MCF 10A (cell line): ENCODE measurements around the gene RNF217. TPM values are rescaled to one million over a fixed set of nuclear protein-coding genes. Genes with fewer than 3 reads are reported as not detected.
"Not testable (repeated sequence)": the region's sequence is repeated elsewhere in the genome, so short reads cannot be mapped to it uniquely, and the experiment has no call there.

Source experiments
- BruUV-seq: library from RNA; stranded (reverse); fragments of 400-500 nt; replicated peaks from 2 replicates; lab custom pipeline; 2021; lab: Mats Ljungman, UMichigan
- CTCF ChIA-PET: fragments of 300-600 bp; sonication (Branson Sonifier 250); formaldehyde crosslinking; extraction: SDS; loops from one replicate; lab custom pipeline; 2021; ENCODE audit warnings: antibody characterized with exemption, inconsistent platforms; lab: Yijun Ruan, JAX
- POLR2A ChIA-PET: fragments of 300-600, 350-650 bp; sonication (Branson Sonifier 250); formaldehyde crosslinking; extraction: SDS; loops from one replicate; lab custom pipeline; 2020; ENCODE audit warnings: antibody characterized with exemption, inconsistent platforms; lab: Yijun Ruan, JAX
- DNase-seq: peaks from one replicate; pipeline ENCODE4 v3.0.0-alpha.2; 2018; ENCODE audit not compliant: unreplicated experiment
- H3K27ac Mint-ChIP-seq: one replicate; pipeline ENCODE4 v1.8.0; 2022; ENCODE audit warnings: mild to moderate bottlenecking, low read depth, mixed read lengths; ENCODE audit not compliant: unreplicated experiment
- H3K27me3 Mint-ChIP-seq: one replicate; pipeline ENCODE4 v1.8.0; 2022; ENCODE audit warnings: mixed read lengths; ENCODE audit not compliant: insufficient read depth, unreplicated experiment
- H3K36me3 Mint-ChIP-seq: one replicate; pipeline ENCODE4 v1.8.0; 2022; ENCODE audit warnings: mild to moderate bottlenecking, moderate library complexity, mixed read lengths; ENCODE audit not compliant: insufficient read depth, unreplicated experiment
- H3K4me1 Mint-ChIP-seq: one replicate; pipeline ENCODE4 v1.8.0; 2022; ENCODE audit warnings: mixed read lengths; ENCODE audit not compliant: insufficient read depth, unreplicated experiment
- H3K4me3 Mint-ChIP-seq: one replicate; pipeline ENCODE4 v1.8.0; 2022; ENCODE audit warnings: mild to moderate bottlenecking, moderate library complexity, mixed read lengths; ENCODE audit not compliant: unreplicated experiment
- H3K9me3 Mint-ChIP-seq: one replicate; pipeline ENCODE4 v1.8.0; 2022; ENCODE audit warnings: mixed read lengths; ENCODE audit not compliant: unreplicated experiment
- CTCF ChIP-seq: fragments of 200-600 bp; IDR thresholded peaks from one replicate; pipeline ENCODE4 v1.8.0; 2022; ENCODE audit warnings: antibody characterized with exemption, mild to moderate bottlenecking; ENCODE audit not compliant: unreplicated experiment
- intact Hi-C: fragments of 100-400 bp; cut with micrococcal nuclease; formaldehyde crosslinking; loops from 2 replicates; pipeline ENCODE4 v1.14.1; 2022
- total RNA-seq: library from RNA; stranded (reverse); gene quantifications from 2 replicates; pipeline ENCODE4 v1.2.3, GENCODE V29; 2022

The RNF217 gene
- total RNA-seq, 1 experiment from 2014 or later, result 24.8 TPM

GRCh38 chr6:125124049-125124669 lies 161.9 kb downstream of the RNF217 start:
- peak overlapping the region; percentile 76 for H3K27ac Mint-ChIP-seq
- no peaks in the 10 kb centered on the region for H3K27me3 Mint-ChIP-seq
- DNase-seq, result peak; percentile 96
- no peaks in the 10 kb centered on the region for H3K36me3 Mint-ChIP-seq
- H3K4me3 Mint-ChIP-seq, result peak overlapping the region; percentile 42
- peaks cover 17% of the 10 kb centered on the region for H3K4me1 Mint-ChIP-seq
- no peaks in the 10 kb centered on the region for H3K9me3 Mint-ChIP-seq
- TF ChIP-seq CTCF, result no peak
- intact Hi-C loops, result no loop called here
- ChIA-PET CTCF (interaction anchor here (0.5 to 3.0 kb wide), 20 partner anchors 10 to 278 kb away, joined by 3 to 24 read pairs (median 5); partner anchors contain the start of gene TPD52L1), POLR2A (interaction anchor here (0.5 to 1.8 kb wide), 8 partner anchors 10 to 657 kb away, joined by 3 to 13 read pairs (median 4); partner anchors contain the start of genes HDDC2, RNF217 and TPD52L1)
- no TSS peak for BruUV-seq

- H3K4me3 Mint-ChIP-seq, DNase-seq, BruUV-seq, intact Hi-C loops, H3K9me3 Mint-ChIP-seq, H3K36me3 Mint-ChIP-seq, H3K27ac Mint-ChIP-seq, H3K27me3 Mint-ChIP-seq: not testable (repeated sequence)
- POLR2A ChIA-PET, result interaction anchor here (1.3 kb wide), 1 partner anchor 28 kb away, joined by 7 read pairs; the partner anchor contains the start of gene TPD52L1
- CTCF ChIA-PET, result interaction anchor here (1.1 to 3.0 kb wide), 4 partner anchors 12 to 37 kb away, joined by 3 to 13 read pairs (median 6); no protein-coding TSS in a partner anchor
- peaks cover 17% of the 10 kb centered on the region for H3K4me1 Mint-ChIP-seq
These were observed 163.6 kb downstream of the RNF217 start for GRCh38 chr6:125125856-125126255.

- TF ChIP-seq CTCF, result no peak
- no peaks in the 10 kb centered on the region for H3K27me3 Mint-ChIP-seq
- no peak overlapping the region for H3K27ac Mint-ChIP-seq
- H3K36me3 Mint-ChIP-seq, result no peaks in the 10 kb centered on the region
- ChIA-PET POLR2A (no interaction called here), CTCF (interaction anchor here (0.6 to 1.5 kb wide), 4 partner anchors 19 to 258 kb away, joined by 3 to 4 read pairs (median 4); partner anchors contain the start of gene TPD52L1)
- no TSS peak for BruUV-seq
- intact Hi-C loops, result no loop called here
- H3K9me3 Mint-ChIP-seq, result no peaks in the 10 kb centered on the region
- peaks cover 4% of the 10 kb centered on the region for H3K4me1 Mint-ChIP-seq
- no peak overlapping the region for H3K4me3 Mint-ChIP-seq
- DNase-seq, result no peak
These were observed 167.1 kb downstream of the RNF217 start for GRCh38 chr6:125129354-125129753.

GRCh38 chr6:125132058-125132457 lies 169.8 kb downstream of the RNF217 start:
- no TSS peak for BruUV-seq
- CTCF ChIA-PET, result interaction anchor here (0.6 to 0.8 kb wide), 2 partner anchors 17 to 224 kb away, joined by 3 to 4 read pairs; no protein-coding TSS in a partner anchor

More at GRCh38 chr6:125132058-125132457, 169.8 kb downstream of the RNF217 start:
- DNase-seq, result no peak
- Mint-ChIP-seq H3K4me1 (no peaks in the 10 kb centered on the region), H3K27ac (no peak overlapping the region), H3K4me3 (no peak overlapping the region), H3K36me3 (no peaks in the 10 kb centered on the region), H3K27me3 (no peaks in the 10 kb centered on the region), H3K9me3 (no peaks in the 10 kb centered on the region)
- intact Hi-C loops, result no loop called here
- TF ChIP-seq CTCF, result no peak
- POLR2A ChIA-PET, result interaction anchor here (0.7 to 1.3 kb wide), 2 partner anchors 171 to 1799 kb away, joined by 3 read pairs; no protein-coding TSS in a partner anchor
